Right lobe of liver (tissue), 4 donors: ENCODE results near the gene GATAD2B.

ENCODE experiments used
- POLR2A ChIP-seq: fragments of 450-650 bp; IDR thresholded peaks from one replicate; pipeline ENCODE4 v1.6.1; 2017; ENCODE audit warnings: antibody characterized with exemption, mild to moderate bottlenecking
- TF ChIP-seq, protein P1 (sequence below), 4 donors: fragments of 200-600 bp in 3 of 4; fragments of 450-650 bp in 1 of 4; IDR thresholded peaks; one replicate each; pipeline versions ENCODE4 v1.5.1 to v1.8.0; 2016 to 2022; ENCODE audit warnings: antibody characterized with exemption in 4 of 4, mild to moderate bottlenecking in 2 of 4
- donor health status: DM: no; HTN: no; CAD: no.
- donor health status: DM: no; HTN: no; CAD: no.
- donor health status: DM: no; HTN: yes; CAD: no.

DNA sequence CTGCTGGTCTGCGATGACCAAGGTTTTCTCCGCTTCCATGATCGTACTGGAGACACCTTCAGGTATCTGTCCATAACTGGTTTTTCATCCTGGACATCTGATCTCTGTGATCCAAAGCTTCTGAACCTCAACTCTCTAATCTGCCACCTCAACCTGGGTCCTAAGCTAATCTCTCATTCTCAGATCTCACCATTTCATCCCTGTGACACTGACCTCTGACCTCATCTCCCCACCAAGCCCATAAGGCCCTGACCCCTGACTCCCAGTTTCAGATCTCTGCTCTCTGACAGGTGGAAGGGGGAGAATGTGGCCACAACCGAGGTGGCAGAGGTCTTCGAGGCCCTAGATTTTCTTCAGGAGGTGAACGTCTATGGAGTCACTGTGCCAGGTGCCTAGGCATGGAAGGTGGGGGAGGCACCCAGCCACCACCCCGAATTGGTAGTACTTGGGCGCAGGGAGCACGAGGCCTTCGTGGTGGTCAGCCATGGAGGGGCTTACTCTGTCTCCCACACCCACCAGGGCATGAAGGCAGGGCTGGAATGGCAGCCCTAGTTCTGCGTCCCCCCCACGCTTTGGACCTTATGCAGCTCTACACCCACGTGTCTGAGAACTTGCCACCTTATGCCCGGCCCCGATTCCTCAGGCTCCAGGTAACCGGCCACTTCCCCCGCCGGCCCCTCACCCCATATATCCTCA, 143.8 kb downstream of the GATAD2B start:
- TF ChIP-seq, protein P1, sequence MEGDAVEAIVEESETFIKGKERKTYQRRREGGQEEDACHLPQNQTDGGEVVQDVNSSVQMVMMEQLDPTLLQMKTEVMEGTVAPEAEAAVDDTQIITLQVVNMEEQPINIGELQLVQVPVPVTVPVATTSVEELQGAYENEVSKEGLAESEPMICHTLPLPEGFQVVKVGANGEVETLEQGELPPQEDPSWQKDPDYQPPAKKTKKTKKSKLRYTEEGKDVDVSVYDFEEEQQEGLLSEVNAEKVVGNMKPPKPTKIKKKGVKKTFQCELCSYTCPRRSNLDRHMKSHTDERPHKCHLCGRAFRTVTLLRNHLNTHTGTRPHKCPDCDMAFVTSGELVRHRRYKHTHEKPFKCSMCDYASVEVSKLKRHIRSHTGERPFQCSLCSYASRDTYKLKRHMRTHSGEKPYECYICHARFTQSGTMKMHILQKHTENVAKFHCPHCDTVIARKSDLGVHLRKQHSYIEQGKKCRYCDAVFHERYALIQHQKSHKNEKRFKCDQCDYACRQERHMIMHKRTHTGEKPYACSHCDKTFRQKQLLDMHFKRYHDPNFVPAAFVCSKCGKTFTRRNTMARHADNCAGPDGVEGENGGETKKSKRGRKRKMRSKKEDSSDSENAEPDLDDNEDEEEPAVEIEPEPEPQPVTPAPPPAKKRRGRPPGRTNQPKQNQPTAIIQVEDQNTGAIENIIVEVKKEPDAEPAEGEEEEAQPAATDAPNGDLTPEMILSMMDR (IDR thresholded peaks at IDR 0.05), result no peak
- TF ChIP-seq POLR2A, result no peak
